Keratinocyte (primary cell): ENCODE data around the gene AKAIN1. TPM values are rescaled to one million over a fixed set of nuclear protein-coding genes. Genes with fewer than 3 reads are reported as not detected.

ENCODE experiments used
- DNase-seq: peaks from one replicate; pipeline ENCODE4 v3.0.0-alpha.2; 2011; ENCODE audit warnings: low read depth, missing footprints, low spot score
- FAIRE-seq: peaks from 2 replicates; lab custom pipeline; 2011; peaks lifted over from hg19 to GRCh38; lab: Jason Lieb, UNC
- H2AFZ ChIP-seq: 2 replicates; pipeline ENCODE4 v1.6.0; 2012; ENCODE audit warnings: low read length, control low read depth, inconsistent platforms; ENCODE audit not compliant: control insufficient read depth
- H3K27ac ChIP-seq: 2 replicates; pipeline ENCODE4 v1.5.1; 2011; ENCODE audit warnings: low read length; ENCODE audit not compliant: control insufficient read depth, insufficient read depth
- H3K27me3 ChIP-seq: 3 replicates; pipeline ENCODE4 v1.6.0; 2011; ENCODE audit warnings: low read length; ENCODE audit not compliant: control insufficient read depth, insufficient read depth; ENCODE audit errors: extremely low read depth
- H3K36me3 ChIP-seq, 2 experiments: 2 replicates in 1 of 2; 3 replicates in 1 of 2; pipeline ENCODE4 v1.5.1; 2011; ENCODE audit warnings: low read length in 2 of 2, mild to moderate bottlenecking in 1 of 2; ENCODE audit not compliant: control insufficient read depth in 2 of 2, insufficient read depth in 2 of 2; ENCODE audit errors: extremely low read depth in 1 of 2
- H3K4me1 ChIP-seq: 3 replicates; pipeline ENCODE4 v1.5.1; 2011; ENCODE audit warnings: low read length; ENCODE audit not compliant: control insufficient read depth, insufficient read depth; ENCODE audit errors: extremely low read depth
- H3K4me2 ChIP-seq: 3 replicates; pipeline ENCODE4 v1.6.0; 2011; ENCODE audit warnings: low read depth, low read length; ENCODE audit not compliant: control insufficient read depth, insufficient read depth; ENCODE audit errors: extremely low read depth
- H3K4me3 ChIP-seq, 3 experiments: fragments of 200-600 bp in 1 of 3; sonication (generic) in 1 of 3; 2 replicates in 2 of 3; 3 replicates in 1 of 3; pipeline ENCODE4 v1.5.1; 2011 to 2016; ENCODE audit warnings: low read length in 3 of 3, mild to moderate bottlenecking in 3 of 3, control low read depth in 2 of 3, inconsistent platforms in 1 of 3, low read depth in 1 of 3, mixed read lengths in 1 of 3, mixed run types in 1 of 3, moderate library complexity in 1 of 3; ENCODE audit not compliant: control insufficient read depth in 2 of 3, insufficient read depth in 2 of 3; ENCODE audit errors: extremely low read depth in 1 of 3
- H3K79me2 ChIP-seq: 2 replicates; pipeline ENCODE4 v1.6.0; 2012; ENCODE audit warnings: low read length; ENCODE audit not compliant: control insufficient read depth, insufficient read depth
- H3K9ac ChIP-seq: 3 replicates; pipeline ENCODE4 v1.6.0; 2011; ENCODE audit warnings: low read length; ENCODE audit not compliant: control insufficient read depth, insufficient read depth; ENCODE audit errors: extremely low read depth
- H3K9me1 ChIP-seq: 3 replicates; pipeline ENCODE4 v1.6.0; 2011; ENCODE audit warnings: low read length; ENCODE audit not compliant: control insufficient read depth, insufficient read depth; ENCODE audit errors: extremely low read depth
- H3K9me3 ChIP-seq: 2 replicates; pipeline ENCODE4 v1.5.1; 2012; ENCODE audit warnings: low read depth, low read length; ENCODE audit not compliant: control insufficient read depth
- H4K20me1 ChIP-seq: 3 replicates; pipeline ENCODE4 v1.6.0; 2011; ENCODE audit warnings: low read length; ENCODE audit not compliant: control insufficient read depth, insufficient read depth; ENCODE audit errors: extremely low read depth
- EZH2 ChIP-seq: IDR thresholded peaks from one replicate; pipeline ENCODE4 v1.6.1; 2012; ENCODE audit warnings: inconsistent platforms, mild to moderate bottlenecking, low read length, moderate library complexity
- dilution Hi-C: fragments of 300-500 bp; cut with MboI; formaldehyde crosslinking; loops from one replicate; pipeline ENCODE4 v1.7.0; 2020; ENCODE audit warnings: low sequenced_read_pairs; ENCODE audit not compliant: extremely low pct_ligation_motif_present
- polyA plus RNA-seq, 5 experiments: library from polyadenylated mRNA; depleted of rRNA in 3 of 5; stranded (reverse) in 3 of 5; stranded (forward) in 1 of 5; unstranded in 1 of 5; fragments of >200 nt; gene quantifications; 1 replicate in 1 of 5; 2 replicates in 3 of 5; 3 replicates in 1 of 5; pipeline versions ENCODE4 v1.2.1 to v1.2.3, GENCODE V29; 2011 to 2012; ENCODE audit warnings: missing spikeins in 2 of 5, low read depth in 1 of 5, low replicate concordance in 1 of 5
- TF ChIP-seq, protein P1 (sequence below), 3 experiments: IDR thresholded peaks in 1 of 3; conservative IDR thresholded peaks in 1 of 3; optimal IDR thresholded peaks in 1 of 3; 2 replicates in 2 of 3; 3 replicates in 1 of 3; pipeline versions ENCODE3 to v1.5.1; 2011; ENCODE audit warnings: low read length in 3 of 3, mild to moderate bottlenecking in 3 of 3, moderate library complexity in 2 of 3, control low read depth in 1 of 3, inconsistent platforms in 1 of 3; ENCODE audit not compliant: insufficient read depth in 2 of 3; ENCODE audit errors: extremely low read depth in 1 of 3

Gene AKAIN1
- polyA plus RNA-seq, 1 donor (not counting 4 experiments of a cell fraction or from before 2014, with no cell fraction given), result not detected

DNA sequence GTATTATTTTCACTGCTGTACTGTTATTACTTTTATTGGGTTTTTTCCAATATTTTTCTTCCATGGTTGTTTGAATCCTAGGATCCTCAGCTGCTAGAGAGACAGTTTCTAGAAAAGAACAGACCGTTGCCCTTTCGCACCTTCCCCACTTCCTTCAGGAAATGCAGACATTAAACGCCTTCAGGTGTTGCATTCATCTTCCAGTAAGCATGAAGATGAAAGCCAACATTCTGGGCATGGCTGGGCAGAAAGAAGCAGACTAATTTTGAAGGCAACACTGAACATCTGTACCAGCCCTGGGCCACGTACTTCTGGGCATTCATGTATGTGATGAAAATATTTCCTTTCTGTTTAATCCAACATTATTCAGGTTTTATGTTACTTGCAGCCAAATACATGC is 51.0 kb downstream of the AKAIN1 start:
- Histone ChIP-seq H3K4me2 (no peak overlapping the region), H3K9me3 (no peaks in the 10 kb centered on the region), H3K9ac (no peak overlapping the region), H4K20me1 (no peaks in the 10 kb centered on the region), H3K4me3 (no peak overlapping the region), H3K27ac (no peak overlapping the region), H3K9me1 (no peaks in the 10 kb centered on the region), H3K79me2 (no peaks in the 10 kb centered on the region), H3K4me1 (no peaks in the 10 kb centered on the region), H2AFZ (no peak overlapping the region), H3K36me3 (no peaks in the 10 kb centered on the region), H3K27me3 (no peaks in the 10 kb centered on the region)
- TF ChIP-seq, protein P1, sequence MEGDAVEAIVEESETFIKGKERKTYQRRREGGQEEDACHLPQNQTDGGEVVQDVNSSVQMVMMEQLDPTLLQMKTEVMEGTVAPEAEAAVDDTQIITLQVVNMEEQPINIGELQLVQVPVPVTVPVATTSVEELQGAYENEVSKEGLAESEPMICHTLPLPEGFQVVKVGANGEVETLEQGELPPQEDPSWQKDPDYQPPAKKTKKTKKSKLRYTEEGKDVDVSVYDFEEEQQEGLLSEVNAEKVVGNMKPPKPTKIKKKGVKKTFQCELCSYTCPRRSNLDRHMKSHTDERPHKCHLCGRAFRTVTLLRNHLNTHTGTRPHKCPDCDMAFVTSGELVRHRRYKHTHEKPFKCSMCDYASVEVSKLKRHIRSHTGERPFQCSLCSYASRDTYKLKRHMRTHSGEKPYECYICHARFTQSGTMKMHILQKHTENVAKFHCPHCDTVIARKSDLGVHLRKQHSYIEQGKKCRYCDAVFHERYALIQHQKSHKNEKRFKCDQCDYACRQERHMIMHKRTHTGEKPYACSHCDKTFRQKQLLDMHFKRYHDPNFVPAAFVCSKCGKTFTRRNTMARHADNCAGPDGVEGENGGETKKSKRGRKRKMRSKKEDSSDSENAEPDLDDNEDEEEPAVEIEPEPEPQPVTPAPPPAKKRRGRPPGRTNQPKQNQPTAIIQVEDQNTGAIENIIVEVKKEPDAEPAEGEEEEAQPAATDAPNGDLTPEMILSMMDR (optimal IDR thresholded peaks at IDR 0.05 in 1 of 3, IDR thresholded peaks at IDR 0.05 in 1 of 3, conservative IDR thresholded peaks at IDR 0.05 in 1 of 3; ENCODE audit: extremely low read depth in 1 of 3, insufficient read depth in 2 of 3, low read length in 3 of 3), result no peak
- no peak for TF ChIP-seq EZH2
- dilution Hi-C loops, result no loop called here
- FAIRE-seq, result no peak
- DNase-seq, result no peak

DNA sequence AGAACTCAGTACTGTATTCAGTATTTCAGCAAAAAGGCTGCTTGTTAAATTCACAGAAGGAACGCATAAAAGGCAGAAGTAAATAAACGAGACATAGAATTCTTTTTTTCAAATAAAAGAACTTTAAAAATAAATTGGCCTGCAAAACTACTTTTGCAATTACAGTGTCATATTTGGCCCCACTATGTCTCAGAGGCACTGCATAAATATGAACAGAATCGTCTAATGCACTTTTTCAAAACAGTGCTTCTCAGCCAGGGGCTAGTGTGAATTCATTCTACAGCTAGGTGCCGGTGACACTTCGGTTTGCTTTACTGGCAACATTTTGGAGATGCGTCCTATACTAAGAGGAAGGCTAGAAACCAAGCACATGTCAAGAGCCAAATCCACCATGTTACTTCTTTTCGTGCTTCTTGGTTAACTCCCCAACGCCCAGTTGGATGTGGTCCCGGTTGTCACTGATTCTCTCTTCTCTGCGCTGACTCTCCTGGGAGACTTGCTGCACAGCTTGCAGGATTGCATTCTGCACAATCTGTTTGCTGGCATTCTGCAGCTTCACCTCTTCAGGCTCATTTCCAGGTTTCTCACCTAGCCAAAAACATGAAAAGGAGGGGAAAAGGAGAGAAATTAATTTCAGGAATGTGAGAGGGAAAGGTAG is 51.8 kb downstream of the AKAIN1 start:
- H3K27me3 ChIP-seq, result no peaks in the 10 kb centered on the region
- no peak overlapping the region for H2AFZ ChIP-seq
- no peaks in the 10 kb centered on the region for H3K4me1 ChIP-seq
- no peaks in the 10 kb centered on the region for H3K9me1 ChIP-seq
- no peak overlapping the region for H3K27ac ChIP-seq
- dilution Hi-C loops, result no loop called here
- H3K9me3 ChIP-seq, result no peaks in the 10 kb centered on the region
- DNase-seq (no peak), FAIRE-seq (no peak)
- H3K79me2 ChIP-seq, result no peaks in the 10 kb centered on the region
- no peak overlapping the region for H3K9ac ChIP-seq
- H3K4me3 ChIP-seq, result no peak overlapping the region
- no peaks in the 10 kb centered on the region for H3K36me3 ChIP-seq
- no peaks in the 10 kb centered on the region for H4K20me1 ChIP-seq
- H3K4me2 ChIP-seq, result no peak overlapping the region
- TF ChIP-seq, protein P1 (optimal IDR thresholded peaks at IDR 0.05 in 1 of 3, IDR thresholded peaks at IDR 0.05 in 1 of 3, conservative IDR thresholded peaks at IDR 0.05 in 1 of 3; ENCODE audit: extremely low read depth in 1 of 3, insufficient read depth in 2 of 3, low read length in 3 of 3), result no peak
- TF ChIP-seq EZH2, result no peak
